MG63 (cell line): ENCODE data around the gene TNNT1. TPM values are rescaled to one million over a fixed set of nuclear protein-coding genes. Genes with fewer than 3 reads are reported as not detected.

ENCODE experiments used
- DNase-seq: peaks from one replicate; pipeline ENCODE4 v3.0.0-alpha.2; 2020
- H3K27me3 ChIP-seq: fragments of 250-450 bp; sonication (Bioruptor Pico); 2 replicates; pipeline ENCODE4 v1.5.1; 2020; ENCODE audit warnings: mild to moderate bottlenecking, moderate library complexity
- H3K36me3 ChIP-seq: fragments of 250-450 bp; sonication (Bioruptor Pico); 2 replicates; pipeline ENCODE4 v1.5.1; 2020; ENCODE audit warnings: mild to moderate bottlenecking, moderate library complexity
- H3K4me3 ChIP-seq: fragments of 250-450 bp; sonication (Bioruptor Pico); 2 replicates; pipeline ENCODE4 v1.5.1; 2020; ENCODE audit warnings: mild to moderate bottlenecking, moderate library complexity
- H3K9me3 ChIP-seq: fragments of 250-450 bp; sonication (Bioruptor Pico); 2 replicates; pipeline ENCODE4 v1.5.1; 2020; ENCODE audit warnings: mild to moderate bottlenecking, moderate library complexity
- total RNA-seq: library from RNA; depleted of rRNA; stranded (reverse); fragments of >200 nt; shearing (Covaris generic); gene quantifications from 2 replicates; pipeline ENCODE4 v1.2.3, GENCODE V29; 2014; ENCODE audit warnings: low replicate concordance

Gene TNNT1
- total RNA-seq, 1 experiment from 2014 or later: 1.7 TPM

DNA sequence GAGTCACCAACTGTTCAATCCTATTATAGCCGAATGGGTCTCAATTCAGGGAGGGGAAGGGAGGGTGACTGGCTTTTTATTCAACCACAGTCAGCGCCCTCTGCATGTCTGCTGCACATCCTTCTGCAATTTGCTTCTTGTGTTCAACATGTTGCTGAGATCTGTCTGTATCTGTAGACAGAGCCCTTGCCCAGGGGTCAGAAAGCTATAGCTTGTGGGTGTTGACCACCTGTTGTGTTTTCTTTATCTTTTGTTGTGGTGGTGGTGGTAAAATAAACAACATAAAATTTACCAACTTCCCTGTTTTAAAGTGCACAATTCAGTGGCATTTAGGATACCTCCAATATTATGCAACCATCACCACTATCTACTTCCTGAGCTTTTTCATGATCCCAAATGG lies 43.8 kb downstream of the TNNT1 start:
- H3K27me3 ChIP-seq: no peaks in the 10 kb centered on the region
- DNase-seq: no peak
- H3K4me3 ChIP-seq: no peak overlapping the region
- H3K9me3 ChIP-seq: peaks cover 7% of the 10 kb centered on the region
- peaks cover 48% of the 10 kb centered on the region for H3K36me3 ChIP-seq

DNA sequence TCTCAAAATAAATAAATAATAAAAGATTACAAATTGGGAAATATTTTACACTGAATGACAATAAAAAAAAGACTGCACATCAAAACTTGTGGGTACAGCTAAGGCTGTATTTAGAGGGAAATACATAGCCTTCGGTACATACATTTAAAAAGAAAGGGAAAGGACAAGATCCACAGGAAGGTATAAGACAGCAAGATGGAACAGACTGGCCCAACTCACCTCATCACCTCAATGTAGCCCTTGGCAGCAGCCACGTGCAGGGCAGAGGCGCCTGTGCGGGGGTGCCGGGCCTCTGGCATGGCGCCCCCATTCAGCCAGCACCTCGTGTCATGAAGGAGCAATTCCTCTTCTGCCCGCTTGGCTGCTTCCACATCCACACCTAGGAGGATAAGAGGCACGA lies 45.8 kb downstream of the TNNT1 start:
- H3K9me3 ChIP-seq: peaks cover 7% of the 10 kb centered on the region
- H3K4me3 ChIP-seq: no peak overlapping the region
- peaks cover 46% of the 10 kb centered on the region for H3K36me3 ChIP-seq
- DNase-seq: no peak
- no peaks in the 10 kb centered on the region for H3K27me3 ChIP-seq

DNA sequence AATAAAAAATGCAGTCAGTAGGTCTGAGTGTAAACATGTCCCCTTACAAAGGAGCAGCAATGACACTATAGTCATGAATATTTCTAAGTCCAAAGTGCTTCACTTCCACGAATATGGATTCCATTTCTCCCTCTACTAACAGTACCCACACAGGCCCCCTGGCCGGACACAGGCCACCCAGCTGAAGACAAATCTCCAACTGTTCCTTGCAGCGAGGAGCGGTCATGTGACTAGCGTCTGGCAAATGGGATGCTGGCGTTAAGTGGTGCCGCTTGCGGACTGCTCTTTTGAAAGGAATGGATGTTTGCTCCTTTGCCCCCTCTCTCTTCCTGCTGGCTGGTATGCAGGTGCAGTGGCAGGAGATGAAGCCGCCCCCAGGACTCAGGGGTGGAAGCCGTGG lies 47.7 kb downstream of the TNNT1 start:
- H3K36me3 ChIP-seq: peaks cover 36% of the 10 kb centered on the region
- H3K9me3 ChIP-seq: peaks cover 7% of the 10 kb centered on the region
- DNase-seq: no peak
- H3K4me3 ChIP-seq: no peak overlapping the region
- no peaks in the 10 kb centered on the region for H3K27me3 ChIP-seq

DNA sequence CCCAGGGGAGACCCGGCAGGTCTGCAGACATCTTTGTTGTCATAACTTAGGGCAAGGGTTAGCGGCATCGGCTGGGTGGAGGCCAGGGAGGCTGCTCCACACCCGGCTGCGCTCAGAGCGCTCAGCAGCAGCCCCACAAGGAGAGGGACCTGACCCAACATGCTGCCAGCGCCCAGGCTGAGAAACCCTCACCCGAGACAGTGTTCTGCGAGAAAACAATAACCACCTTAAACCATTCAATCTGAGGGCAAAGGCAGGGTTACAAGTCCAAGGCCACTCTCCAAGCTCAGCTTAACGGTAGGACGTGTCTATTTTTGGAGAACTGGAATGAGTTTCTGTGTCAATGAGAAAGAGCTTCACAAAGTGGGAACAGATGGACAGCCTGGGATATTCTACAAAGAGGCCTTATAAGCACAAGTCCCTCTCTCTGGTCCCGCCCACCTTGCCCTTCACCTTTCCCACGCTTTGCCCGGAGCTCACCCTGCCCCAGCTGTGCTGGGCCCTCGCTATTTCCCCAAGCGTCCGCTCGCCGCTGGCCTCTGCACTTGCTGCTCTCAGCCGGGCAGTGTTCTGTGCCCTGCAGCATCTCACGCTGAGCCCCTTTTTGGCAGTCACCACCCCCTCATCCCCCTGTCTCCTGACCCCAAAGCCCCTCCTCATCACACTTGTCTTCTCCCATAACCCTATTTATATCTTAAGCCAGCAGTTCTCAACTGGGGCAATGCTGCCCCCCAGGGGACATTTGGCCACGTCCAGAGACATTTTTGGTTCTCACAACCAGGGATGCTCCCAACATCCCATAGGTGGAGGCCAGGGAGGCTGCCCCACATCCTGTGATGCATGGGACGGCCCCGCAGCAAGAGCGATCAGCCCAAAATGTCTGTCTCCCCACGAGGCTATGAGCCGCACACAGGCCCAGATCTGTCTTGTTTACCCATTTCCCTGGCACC lies 49.2 kb downstream of the TNNT1 start:
- no peak for DNase-seq
- H3K9me3 ChIP-seq: peaks cover 7% of the 10 kb centered on the region
- H3K4me3 ChIP-seq: no peak overlapping the region
- H3K36me3 ChIP-seq: peaks cover 34% of the 10 kb centered on the region
- H3K27me3 ChIP-seq: no peaks in the 10 kb centered on the region

DNA sequence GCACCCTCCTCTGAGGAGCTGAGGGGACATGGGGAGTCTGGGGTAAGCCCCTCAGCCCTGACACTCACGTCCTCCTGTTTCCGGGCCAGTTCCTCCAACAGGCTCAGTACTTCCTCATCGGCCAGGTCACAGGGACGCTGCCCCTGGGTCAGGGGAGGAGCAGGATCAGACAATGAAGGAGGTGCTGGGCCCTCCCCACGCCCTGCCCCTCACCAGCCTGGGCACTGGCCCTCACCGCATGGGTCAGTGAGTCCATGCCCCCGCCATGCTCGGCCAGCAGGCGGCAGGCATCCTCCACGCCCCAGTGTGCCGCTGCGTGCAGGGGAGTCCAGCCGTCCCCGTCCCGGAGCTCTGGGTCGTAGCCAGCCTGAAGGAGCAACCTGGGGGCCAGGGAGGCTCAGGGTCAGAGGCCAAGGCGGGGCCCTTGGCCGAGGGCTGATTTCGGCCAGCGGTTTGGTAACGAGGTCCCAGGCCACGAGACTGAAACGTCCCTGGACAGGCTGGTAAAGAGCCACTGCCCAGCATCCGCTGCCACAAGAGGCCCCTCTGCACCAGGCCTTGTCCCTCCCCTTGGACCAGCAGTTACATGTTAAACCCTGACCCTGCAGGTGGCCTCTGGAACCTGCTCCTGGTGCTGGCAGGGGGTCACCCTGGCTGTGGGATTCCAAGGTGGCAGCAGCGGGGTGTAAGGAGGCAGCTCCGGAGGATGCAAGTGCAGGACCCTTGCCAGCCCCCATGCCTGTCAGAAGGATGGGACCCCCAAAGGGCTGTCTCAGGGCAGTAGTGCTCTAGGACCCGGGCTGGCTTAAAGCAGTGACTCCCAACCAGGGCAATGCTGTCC lies 50.1 kb downstream of the TNNT1 start:
- H3K27me3 ChIP-seq: no peaks in the 10 kb centered on the region
- DNase-seq: no peak

DNA sequence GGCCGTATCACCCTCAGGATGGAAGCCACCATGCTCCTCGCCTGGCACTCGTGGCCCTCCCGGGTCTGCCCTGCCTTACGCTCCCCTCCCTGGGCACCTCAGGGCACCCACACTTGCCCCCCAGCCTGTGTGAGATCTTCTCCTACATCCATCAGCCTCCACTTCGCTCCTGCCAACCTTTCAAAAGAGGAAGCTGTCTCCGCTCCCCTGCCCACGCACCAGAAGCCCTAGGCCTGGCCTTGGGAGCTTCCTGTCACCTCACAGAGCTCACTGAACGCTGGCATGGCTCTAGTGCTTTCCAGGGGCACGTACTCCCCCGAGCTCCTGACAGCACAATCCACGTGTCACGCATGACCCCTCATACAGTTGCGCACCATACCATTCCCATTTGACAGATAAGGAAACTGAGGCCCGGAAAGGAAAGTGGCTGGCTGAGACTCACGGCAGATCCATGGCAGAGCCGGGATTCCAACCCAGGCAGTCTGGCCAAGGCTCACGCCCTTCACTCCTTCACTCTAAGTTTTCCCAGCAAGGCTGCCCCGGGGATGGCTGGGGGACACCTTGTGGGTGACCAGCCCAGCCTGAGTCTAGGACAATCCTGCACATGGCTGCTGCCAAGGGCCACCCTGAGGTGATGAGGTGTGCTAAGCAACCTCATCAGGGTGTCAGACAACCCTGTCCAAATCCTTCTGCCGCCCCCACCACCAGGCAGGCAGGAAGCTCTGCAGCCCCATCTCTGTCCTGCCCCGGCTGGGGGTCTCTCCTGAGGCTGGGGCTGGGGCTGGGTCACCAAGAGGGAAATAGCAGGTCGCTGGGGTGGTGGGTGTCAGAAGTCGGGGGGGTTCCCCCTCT lies 50.9 kb downstream of the TNNT1 start:
- DNase-seq: no peak
- H3K27me3 ChIP-seq: no peaks in the 10 kb centered on the region

More for the DNA sequence above, 50.1 kb downstream of the TNNT1 start:
- Histone ChIP-seq H3K36me3 (peaks cover 39% of the 10 kb centered on the region), H3K4me3 (no peak overlapping the region), H3K9me3 (peaks cover 7% of the 10 kb centered on the region)

DNA sequence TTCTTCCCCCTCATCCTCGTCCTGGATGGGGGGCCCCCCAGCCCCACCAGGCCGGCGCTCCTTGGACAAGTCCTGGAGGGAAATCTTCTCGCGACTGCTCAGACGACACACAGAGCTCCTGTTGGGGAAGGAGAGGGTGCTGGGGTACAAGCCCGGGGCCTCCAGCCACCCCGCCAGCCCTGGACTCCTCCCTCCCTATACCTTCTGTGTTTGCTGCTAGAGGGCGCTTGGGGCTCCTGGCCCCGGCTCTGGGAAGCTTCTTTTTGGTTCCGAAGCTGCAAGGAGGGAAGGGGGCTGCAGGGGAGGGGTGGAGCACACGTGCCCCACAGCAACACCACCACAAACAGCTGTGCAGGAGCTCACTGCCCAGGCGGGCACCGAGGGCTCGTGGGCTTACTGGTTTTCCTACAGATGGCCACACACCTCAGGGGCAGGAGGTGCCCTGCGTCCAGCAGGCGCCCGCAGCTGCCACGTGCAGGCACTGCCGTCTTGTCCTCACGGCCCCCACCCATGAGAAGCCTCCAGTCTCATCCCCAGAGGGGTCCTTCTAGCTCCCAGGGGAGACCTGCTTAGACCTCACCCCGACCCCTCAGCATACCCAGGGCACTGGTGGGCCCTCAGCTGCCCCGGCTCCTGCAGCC lies 52.8 kb downstream of the TNNT1 start:
- no peak for DNase-seq
- Histone ChIP-seq H3K36me3 (peaks cover 21% of the 10 kb centered on the region), H3K9me3 (no peaks in the 10 kb centered on the region), H3K4me3 (no peak overlapping the region), H3K27me3 (no peaks in the 10 kb centered on the region)

More for the DNA sequence above, 50.9 kb downstream of the TNNT1 start:
- no peak overlapping the region for H3K4me3 ChIP-seq
- peaks cover 2% of the 10 kb centered on the region for H3K9me3 ChIP-seq
- H3K36me3 ChIP-seq: peaks cover 34% of the 10 kb centered on the region

DNA sequence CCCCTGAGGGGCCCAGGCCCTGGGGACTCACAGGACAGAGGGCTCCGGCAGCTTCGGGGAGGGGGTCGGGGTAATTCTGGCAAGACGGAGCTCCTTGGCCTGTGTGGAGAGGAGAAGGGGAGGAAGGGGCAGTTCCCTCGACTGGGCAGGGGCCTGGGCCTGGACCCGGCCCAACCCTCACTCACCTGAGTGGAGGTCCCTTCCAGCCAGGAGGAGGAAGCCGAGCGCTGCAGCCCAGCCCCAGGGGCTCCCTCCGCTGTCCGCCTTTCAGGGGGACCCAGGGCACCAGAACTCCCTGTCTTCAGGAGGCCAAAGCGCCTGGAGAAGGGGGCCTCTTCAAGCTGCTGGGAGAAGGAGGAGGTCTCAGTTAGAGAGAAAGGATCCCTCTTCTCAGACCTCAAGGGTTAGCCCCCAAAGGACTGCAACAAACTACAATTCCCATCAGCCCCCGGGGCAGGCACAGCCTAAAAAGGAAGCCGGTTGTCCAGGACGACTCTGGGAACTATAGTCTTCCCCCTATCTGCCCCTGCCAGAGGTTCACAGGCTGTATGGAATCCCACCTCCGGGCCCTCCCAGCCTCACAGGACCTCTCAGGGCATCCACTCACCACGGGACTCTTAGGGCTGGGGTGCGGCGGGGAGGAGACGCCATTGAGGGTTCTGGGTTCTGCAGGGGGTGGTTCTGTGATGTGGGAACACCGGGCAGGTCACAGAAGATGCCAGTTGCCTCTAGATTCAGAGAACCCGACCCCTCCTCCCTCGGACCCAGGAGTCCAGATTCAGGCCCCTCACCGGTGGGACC lies 53.5 kb downstream of the TNNT1 start:
- H3K27me3 ChIP-seq: no peaks in the 10 kb centered on the region
- H3K9me3 ChIP-seq: no peaks in the 10 kb centered on the region
- peaks cover 28% of the 10 kb centered on the region for H3K36me3 ChIP-seq
- no peak for DNase-seq
- H3K4me3 ChIP-seq: no peak overlapping the region

DNA sequence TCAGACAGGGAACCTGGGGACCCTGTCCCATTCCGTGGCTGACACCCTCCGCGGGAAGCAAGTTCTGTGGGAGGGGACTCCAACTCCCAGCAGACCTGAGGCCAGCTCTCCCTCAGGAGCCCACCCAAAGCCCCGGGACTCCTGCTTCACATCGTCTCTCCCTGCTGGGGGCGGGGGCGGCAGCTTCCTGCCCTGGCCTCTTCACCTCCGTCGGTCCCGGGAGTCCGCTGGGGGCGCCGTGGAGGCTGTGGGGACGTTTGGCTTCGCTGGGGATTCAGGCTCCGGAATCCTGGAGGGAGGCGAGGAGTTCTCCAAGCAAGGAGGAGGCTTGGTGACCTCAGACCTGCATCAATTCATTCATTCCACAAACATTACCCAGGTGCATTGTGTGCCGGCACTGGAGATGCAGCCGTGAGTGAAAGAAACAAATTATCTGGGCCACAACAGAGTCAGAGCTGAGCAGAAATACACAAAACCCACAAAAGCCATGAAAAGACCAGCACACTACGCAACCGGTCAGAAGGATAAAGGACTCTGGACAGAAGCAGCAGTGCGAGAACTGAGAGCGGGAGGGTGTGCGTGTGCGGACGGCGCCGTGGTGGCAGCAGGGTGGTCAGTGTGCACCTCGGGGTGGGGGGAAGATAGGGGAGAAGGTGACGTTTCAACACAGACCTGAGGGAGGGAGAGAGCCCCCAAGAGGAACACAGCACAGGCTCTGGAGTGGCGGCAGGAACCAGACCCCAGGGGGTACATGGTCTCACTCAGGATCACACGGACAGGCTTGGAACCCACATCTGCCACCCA lies 54.3 kb downstream of the TNNT1 start:
- H3K27me3 ChIP-seq: no peaks in the 10 kb centered on the region
- H3K9me3 ChIP-seq: no peaks in the 10 kb centered on the region
- no peak overlapping the region for H3K4me3 ChIP-seq
- H3K36me3 ChIP-seq: peaks cover 27% of the 10 kb centered on the region
- no peak for DNase-seq

DNA sequence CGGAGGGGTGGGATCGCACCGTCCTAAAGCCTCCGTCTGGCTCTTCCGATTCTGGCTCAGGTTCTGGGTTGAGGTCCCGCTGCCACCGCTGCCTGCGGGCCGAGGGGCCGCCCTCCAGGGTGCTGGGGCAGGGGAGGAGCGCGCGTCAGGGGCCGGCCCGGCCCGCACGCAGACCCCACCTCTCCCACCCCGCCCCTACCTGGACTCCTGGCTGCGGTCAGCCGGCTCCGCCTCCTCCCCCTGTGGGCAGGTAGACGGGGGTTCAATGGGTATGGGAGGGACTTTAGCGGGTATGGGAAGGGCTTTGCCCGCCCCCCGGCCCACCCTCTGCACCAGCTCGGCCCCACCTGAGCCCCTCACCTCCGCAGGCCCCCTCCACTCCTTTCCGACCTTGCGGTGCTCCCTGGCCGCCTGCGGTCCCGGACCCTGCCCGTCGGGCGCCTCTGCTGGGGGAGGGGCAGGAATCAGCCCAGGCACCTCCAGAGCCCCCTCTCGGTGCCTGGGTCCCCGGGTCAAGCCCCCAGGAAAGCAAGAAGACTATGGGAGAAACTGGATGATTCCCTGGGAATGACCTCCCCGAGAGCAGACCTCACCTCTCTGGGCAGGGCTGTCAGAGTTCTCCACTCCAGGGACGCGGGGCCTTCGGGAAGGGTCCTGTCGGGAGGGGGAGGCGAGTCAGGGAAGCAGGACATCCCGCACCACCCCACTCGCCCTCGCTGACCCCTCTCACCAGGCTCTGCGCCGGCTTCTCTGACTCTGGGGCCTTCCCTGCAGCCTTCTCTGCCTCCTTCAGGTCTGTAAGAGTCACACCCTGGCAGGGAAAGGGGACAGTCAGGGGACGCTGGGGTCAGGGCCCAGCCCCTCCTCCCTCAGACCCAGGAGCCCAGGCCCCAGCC lies 56.3 kb downstream of the TNNT1 start:
- H3K36me3 ChIP-seq: peaks cover 18% of the 10 kb centered on the region
- no peak overlapping the region for H3K4me3 ChIP-seq
- DNase-seq: no peak
- H3K27me3 ChIP-seq: no peaks in the 10 kb centered on the region
- no peaks in the 10 kb centered on the region for H3K9me3 ChIP-seq

DNA sequence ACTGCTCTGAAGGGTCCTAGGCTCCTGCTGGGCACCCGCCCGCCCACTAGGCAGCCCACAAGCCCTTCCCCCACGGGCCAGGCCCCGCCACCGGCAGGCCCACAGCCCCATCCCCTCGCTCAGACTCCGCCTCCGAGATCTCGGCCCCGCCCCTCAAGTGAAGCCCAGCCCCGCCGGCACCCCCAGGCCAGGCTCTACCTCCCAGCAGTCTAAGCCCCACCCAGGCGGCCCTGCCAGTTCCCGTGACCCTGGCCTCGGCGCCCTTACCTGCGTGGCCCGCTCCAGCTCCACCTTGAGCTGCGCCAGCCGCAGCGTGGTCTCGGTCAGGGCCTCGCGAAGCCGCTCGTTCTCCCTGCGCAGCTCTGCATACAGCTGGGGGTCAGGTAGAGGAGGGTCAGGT lies 57.1 kb downstream of the TNNT1 start:
- no peaks in the 10 kb centered on the region for H3K9me3 ChIP-seq
- no peaks in the 10 kb centered on the region for H3K27me3 ChIP-seq
- H3K4me3 ChIP-seq: no peak overlapping the region
- no peak for DNase-seq
- H3K36me3 ChIP-seq: peaks cover 26% of the 10 kb centered on the region

DNA sequence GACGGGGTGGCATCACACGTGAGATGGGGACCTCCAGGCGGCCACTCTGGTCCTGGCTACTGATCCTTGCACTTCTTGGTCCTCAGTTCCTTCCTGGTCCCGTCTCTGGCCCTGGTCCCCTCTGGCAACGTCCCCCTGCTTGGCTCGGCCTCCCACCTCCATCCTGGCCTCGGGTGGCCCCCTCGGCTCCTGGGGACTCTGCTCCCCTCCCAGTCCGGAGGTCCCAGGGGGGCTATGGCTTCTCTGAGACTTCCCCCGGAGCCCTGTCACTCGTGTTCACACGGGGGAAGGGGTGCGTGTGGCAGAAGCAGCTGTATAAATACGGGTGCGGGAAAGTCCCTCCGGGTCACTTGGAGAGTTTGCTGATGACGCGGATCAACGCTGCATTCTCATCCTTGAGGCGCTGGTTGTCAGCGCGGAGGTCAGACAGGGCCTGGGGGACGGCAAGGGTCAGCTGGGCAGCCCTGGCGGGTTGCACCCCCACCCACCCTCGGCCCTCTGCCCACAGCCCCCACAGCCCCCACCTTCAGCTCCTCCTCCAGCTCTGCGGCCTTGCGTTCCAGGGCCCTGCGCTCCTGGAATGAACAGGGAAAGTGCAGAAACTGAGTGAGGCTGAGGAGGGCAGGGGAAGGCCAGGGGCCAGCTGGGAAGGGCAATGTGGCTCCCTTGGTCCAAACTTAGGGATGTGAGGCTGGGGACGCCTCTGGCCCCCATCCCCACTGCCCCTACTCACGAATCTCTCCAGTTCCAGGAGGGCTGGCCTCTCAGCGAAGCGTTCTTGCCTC lies 57.7 kb downstream of the TNNT1 start:
- peaks cover 27% of the 10 kb centered on the region for H3K36me3 ChIP-seq
- no peak overlapping the region for H3K4me3 ChIP-seq
- H3K27me3 ChIP-seq: no peaks in the 10 kb centered on the region
- no peaks in the 10 kb centered on the region for H3K9me3 ChIP-seq
- no peak for DNase-seq

DNA sequence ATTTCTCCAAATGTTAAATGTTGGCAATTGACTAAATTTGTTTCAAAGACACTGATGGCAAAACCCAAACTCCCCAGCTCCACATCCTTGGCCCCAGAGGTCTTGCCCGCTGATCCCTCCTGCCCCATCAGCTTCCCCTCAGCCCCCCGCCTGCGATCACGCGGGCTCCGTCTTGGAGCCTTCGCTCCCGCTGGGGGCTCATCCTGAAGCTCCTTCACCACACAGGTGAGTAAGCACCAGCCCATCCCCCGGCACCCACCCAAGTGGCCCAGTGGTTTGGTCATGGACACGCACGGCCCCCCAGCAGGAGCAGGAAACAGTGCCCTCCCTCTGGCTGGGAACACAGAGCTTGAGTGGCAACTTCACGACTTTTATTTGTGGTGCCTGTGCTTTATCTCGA lies 58.4 kb downstream of the TNNT1 start:
- no peak for DNase-seq
- no peak overlapping the region for H3K4me3 ChIP-seq
- H3K9me3 ChIP-seq: no peaks in the 10 kb centered on the region
- H3K36me3 ChIP-seq: peaks cover 27% of the 10 kb centered on the region
- no peaks in the 10 kb centered on the region for H3K27me3 ChIP-seq
